PC-3 (cell line): ENCODE data around the gene CRISPLD2. TPM values are rescaled to one million over a fixed set of nuclear protein-coding genes. Genes with fewer than 3 reads are reported as not detected.

Experiments used
- ATAC-seq: fragments of 200-7000 bp; cut with Tn5 transposase; 2 replicates; pipeline ENCODE4 v1.9.1; 2020; ENCODE audit warnings: mild to moderate bottlenecking, moderate library complexity
- BruUV-seq: library from RNA; stranded (reverse); fragments of 400-500 nt; replicated peaks from 2 replicates; lab custom pipeline; 2021; lab: Mats Ljungman, UMichigan
- CTCF ChIA-PET: fragments of 300-600 bp; sonication (Branson Sonifier 250); formaldehyde crosslinking; loops from one replicate; lab custom pipeline; 2022; ENCODE audit warnings: antibody characterized with exemption; lab: Charles Lee
- POLR2A ChIA-PET: fragments of 300-600 bp; sonication (Branson Sonifier 250); formaldehyde crosslinking; loops from one replicate; lab custom pipeline; 2022; ENCODE audit warnings: antibody characterized with exemption; ENCODE audit not compliant: unreplicated experiment; lab: Charles Lee
- DNase-seq: peaks from one replicate; pipeline ENCODE4 v3.0.0-alpha.2; 2015
- H2AFZ ChIP-seq: fragments of 300-600 bp; sonication (generic); 2 replicates; pipeline ENCODE4 v1.6.0; 2016; ENCODE audit warnings: antibody characterized with exemption, low read length
- H3F3A ChIP-seq: fragments of 300-600 bp; sonication (generic); one replicate; pipeline ENCODE4 v1.6.0; 2017; ENCODE audit warnings: antibody characterized with exemption, low read length, control low read depth, mild to moderate bottlenecking; ENCODE audit not compliant: unreplicated experiment
- H3K27ac ChIP-seq: fragments of 300-600 bp; sonication (generic); 2 replicates; pipeline ENCODE4 v1.5.1; 2016; ENCODE audit warnings: mild to moderate bottlenecking, low read length
- H3K27me3 ChIP-seq: fragments of 300-600 bp; sonication (generic); 2 replicates; pipeline ENCODE4 v1.6.1; 2016; ENCODE audit warnings: low read length, mixed read lengths
- H3K36me3 ChIP-seq: fragments of 300-600 bp; sonication (generic); 2 replicates; pipeline ENCODE4 v1.6.1; 2016; ENCODE audit warnings: low read depth, mixed run types, low read length, mixed read lengths
- H3K4me1 ChIP-seq: fragments of 300-600 bp; sonication (generic); 2 replicates; pipeline ENCODE4 v1.5.1; 2016; ENCODE audit warnings: low read length; ENCODE audit not compliant: insufficient read depth
- H3K4me2 ChIP-seq: fragments of 300-600 bp; sonication (generic); 2 replicates; pipeline ENCODE4 v1.6.0; 2016; ENCODE audit warnings: low read length
- H3K4me3 ChIP-seq: fragments of 300-600 bp; sonication (generic); 2 replicates; pipeline ENCODE4 v1.5.1; 2016; ENCODE audit warnings: mild to moderate bottlenecking, low read length, mixed read lengths
- H3K79me2 ChIP-seq: fragments of 300-600 bp; sonication (generic); 2 replicates; pipeline ENCODE4 v1.6.1; 2017; ENCODE audit warnings: low read length, mixed read lengths
- H3K9ac ChIP-seq: fragments of 300-600 bp; sonication (generic); 2 replicates; pipeline ENCODE4 v1.6.0; 2016; ENCODE audit warnings: mild to moderate bottlenecking, low read length
- H3K9me2 ChIP-seq: fragments of 300-600 bp; sonication (generic); replicated peaks from 2 replicates; pipeline ENCODE4 v1.6.1; 2016; ENCODE audit warnings: mixed run types, low read length, mixed read lengths
- H3K9me3 ChIP-seq: fragments of 300-600 bp; sonication (generic); 2 replicates; pipeline ENCODE4 v1.6.1; 2016; ENCODE audit warnings: low read length, mixed read lengths
- H4K20me1 ChIP-seq: fragments of 300-600 bp; sonication (generic); 2 replicates; pipeline ENCODE4 v1.6.1; 2016; ENCODE audit warnings: low read length, mixed read lengths
- CTCF ChIP-seq: fragments of 300-600 bp; sonication (generic); conservative IDR thresholded peaks from 2 replicates; pipeline ENCODE4 v1.5.1; 2017; ENCODE audit warnings: antibody characterized with exemption, low read depth, mild to moderate bottlenecking, low read length
- EZH2 ChIP-seq: fragments of 300-600 bp; sonication (generic); IDR thresholded peaks from one replicate; pipeline ENCODE4 v1.6.1; 2017; ENCODE audit warnings: antibody characterized with exemption, mild to moderate bottlenecking, low read length; ENCODE audit not compliant: unreplicated experiment
- EZH2phosphoT487 ChIP-seq: fragments of 300-600 bp; sonication (generic); IDR thresholded peaks from 2 replicates; pipeline ENCODE4 v1.6.1; 2018; ENCODE audit warnings: mild to moderate bottlenecking, antibody characterized with exemption, low read length, borderline replicate concordance
- intact Hi-C: fragments of 100-400 bp; cut with micrococcal nuclease; formaldehyde crosslinking; loops from 2 replicates; pipeline ENCODE4 v1.9.0; 2023
- total RNA-seq: library from RNA; depleted of rRNA; stranded (reverse); fragments of >200 nt; gene quantifications from 2 replicates; pipeline ENCODE4 v1.2.3, GENCODE V29; 2014

Gene CRISPLD2
- total RNA-seq, 1 experiment from 2014 or later: 2.8 TPM

GRCh38 chr16:84840687-84841627 is 21.2 kb downstream of the CRISPLD2 start:
- Histone ChIP-seq H3K9ac (no peak overlapping the region), H3K4me1 (peaks cover 23% of the 10 kb centered on the region), H3K4me3 (no peak overlapping the region), H3K79me2 (no peaks in the 10 kb centered on the region), H3K9me2 (no peaks in the 10 kb centered on the region), H3K27ac (no peak overlapping the region), H2AFZ (no peak overlapping the region), H3K36me3 (no peaks in the 10 kb centered on the region), H3F3A (no peaks in the 10 kb centered on the region), H3K9me3 (no peaks in the 10 kb centered on the region), H3K27me3 (no peaks in the 10 kb centered on the region), H3K4me2 (no peak overlapping the region), H4K20me1 (no peaks in the 10 kb centered on the region)
- POLR2A ChIA-PET: no interaction called here
- DNase-seq (no peak), ATAC-seq (no peak)
- no TSS peak for BruUV-seq
- CTCF ChIA-PET: no interaction called here
- TF ChIP-seq EZH2phosphoT487 (no peak), EZH2 (no peak), CTCF (no peak)
- intact Hi-C loops: no loop called here

GRCh38 chr16:84841787-84842300 is 22.1 kb downstream of the CRISPLD2 start:
- no peak for TF ChIP-seq CTCF
- TF ChIP-seq EZH2phosphoT487: no peak
- TF ChIP-seq EZH2: no peak
- Histone ChIP-seq H3K4me3 (no peak overlapping the region; the same call in 1 of the 2 replicates), H3K79me2 (no peaks in the 10 kb centered on the region), H3K9me3 (no peaks in the 10 kb centered on the region), H4K20me1 (no peaks in the 10 kb centered on the region), H2AFZ (no peak overlapping the region), H3F3A (no peaks in the 10 kb centered on the region), H3K27me3 (no peaks in the 10 kb centered on the region), H3K9ac (no peak overlapping the region), H3K4me2 (0 out of 2 replicates have a peak overlapping the region, but pooled peaks have one; percentile 31), H3K9me2 (no peaks in the 10 kb centered on the region), H3K27ac (peak overlapping the region; percentile 53), H3K4me1 (peaks cover 23% of the 10 kb centered on the region), H3K36me3 (no peaks in the 10 kb centered on the region)
- ATAC-seq (no peak; the same call in 1 of the 2 replicates), DNase-seq (peak; percentile 65)
- intact Hi-C loops: no loop called here
- POLR2A ChIA-PET: no interaction called here
- CTCF ChIA-PET: no interaction called here
- BruUV-seq: no TSS peak
